Stimulated activated CD8-positive, alpha-beta memory T cell treated with anti-CD3 and anti-CD28 coated beads, Interleukin-2, amount 100 ng/mL, for 1 hour (primary cell): Measurements from ENCODE around the gene STOX1.
"Not testable (repeated sequence)": the region's sequence is repeated elsewhere in the genome, so short reads cannot be mapped to it uniquely, and the experiment has no call there.

Experiments
- DNase-seq, 2 donors: peaks; one replicate each; pipeline ENCODE4 v3.0.0-alpha.2; 2020; ENCODE audit warnings: low read depth in 2 of 2

Gene STOX1

GRCh38 chr10:68880181-68880580, 52.9 kb downstream of the STOX1 start:
- DNase-seq: no peak

- DNase-seq: no peak
These were observed 67.7 kb downstream of the STOX1 start for GRCh38 chr10:68895041-68895440.

GRCh38 chr10:68897336-68897741, 70.0 kb downstream of the STOX1 start:
- no peak for DNase-seq

GRCh38 chr10:68899186-68899745, 71.9 kb downstream of the STOX1 start:
- DNase-seq: no peak

GRCh38 chr10:68900427-68901104, 73.2 kb downstream of the STOX1 start:
- no peak for DNase-seq

GRCh38 chr10:68901105-68901927, 74.0 kb downstream of the STOX1 start, which contains the start of gene DDX50:
Gene DDX50 (plus strand): TSS chr10:68901315. CDS start chr10:68901385, 70 bp downstream.
- peak; percentile 92 to 94 for DNase-seq

GRCh38 chr10:68902382-68902781, 75.1 kb downstream of the STOX1 start:
- DNase-seq: no peak

GRCh38 chr10:68924593-68924992, 97.3 kb downstream of the STOX1 start:
- DNase-seq: no peak

- DNase-seq: no peak
These were observed 98.2 kb downstream of the STOX1 start for GRCh38 chr10:68925489-68925888.

GRCh38 chr10:68929157-68929556, 101.8 kb downstream of the STOX1 start:
- not testable (repeated sequence) for DNase-seq

GRCh38 chr10:68929888-68930287, 102.6 kb downstream of the STOX1 start:
- DNase-seq: not testable (repeated sequence)

- not testable (repeated sequence) for DNase-seq
These were observed 105.5 kb downstream of the STOX1 start for GRCh38 chr10:68932860-68933259.

- no peak for DNase-seq
These were observed 107.7 kb downstream of the STOX1 start for GRCh38 chr10:68934994-68935393.

- no peak for DNase-seq
These were observed 110.8 kb downstream of the STOX1 start for GRCh38 chr10:68938117-68938516.

GRCh38 chr10:68938884-68939283, 111.6 kb downstream of the STOX1 start:
- DNase-seq: no peak

- not testable (repeated sequence) for DNase-seq
These were observed 113.6 kb downstream of the STOX1 start for GRCh38 chr10:68940917-68941316.
